Activated CD4-positive, alpha-beta T cell treated with anti-CD3 and anti-CD28 coated beads, Interleukin-2, amount 50 U/mL, for 1 hour (primary cell): ENCODE results near the gene C1orf53.
"Not testable (repeated sequence)": the region's sequence is repeated elsewhere in the genome, so short reads cannot be mapped to it uniquely, and the experiment has no call there.

Experiments
- DNase-seq: peaks from one replicate; pipeline ENCODE4 v3.0.0-alpha.2; 2020

C1orf53 gene

DNA sequence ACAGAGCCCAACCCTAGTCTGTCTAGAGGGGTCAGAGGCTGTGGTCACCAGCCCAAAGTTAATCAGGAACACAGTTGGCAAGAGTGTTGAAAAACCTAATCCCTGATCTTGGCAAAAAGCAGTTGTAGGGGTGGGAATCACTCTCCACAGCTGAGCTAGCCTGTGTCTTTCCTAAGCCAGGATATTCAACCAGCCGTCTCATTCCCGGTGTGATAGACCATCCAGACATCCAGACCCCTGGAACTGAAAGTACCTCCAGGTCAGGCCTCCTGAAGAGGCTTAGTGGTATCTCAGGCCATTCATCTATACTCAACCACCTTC is 19.6 kb downstream of the C1orf53 start:
- no peak for DNase-seq

- DNase-seq, result no peak
These were observed 20.6 kb downstream of the C1orf53 start for GRCh38 chr1:197923038-197923437.

DNA sequence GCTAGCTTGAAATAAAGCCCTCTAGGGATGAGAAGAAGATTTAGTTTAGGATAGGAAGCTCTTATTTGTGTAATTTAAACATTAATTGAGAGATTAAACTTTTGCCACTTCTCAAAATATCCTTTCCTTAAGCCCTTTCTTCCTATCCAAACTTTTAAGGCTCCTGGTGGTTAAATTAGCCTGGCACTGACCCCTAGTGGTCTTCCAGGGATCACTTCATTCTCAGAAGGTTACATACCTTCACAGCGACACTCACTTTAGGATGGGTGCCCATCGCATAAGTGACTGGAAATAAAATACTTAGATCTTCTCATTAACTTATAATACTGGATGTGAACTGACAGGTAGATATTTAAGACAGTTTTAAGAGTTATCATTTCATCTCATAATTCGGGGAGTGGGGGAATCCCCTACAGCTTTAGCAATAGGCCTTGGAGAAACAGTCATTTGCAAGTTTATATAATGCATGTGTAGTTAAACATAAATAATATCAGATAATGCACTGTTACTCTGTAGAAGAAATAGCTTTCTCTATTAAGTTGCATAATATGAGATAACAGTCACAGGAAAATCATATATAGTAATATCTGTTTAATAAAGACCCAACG is 22.2 kb downstream of the C1orf53 start:
- no peak for DNase-seq

GRCh38 chr1:197927908-197928665 is 25.7 kb downstream of the C1orf53 start:
- no peak for DNase-seq

GRCh38 chr1:197928849-197929336 is 26.5 kb downstream of the C1orf53 start:
- DNase-seq, result no peak

GRCh38 chr1:197933016-197933415 is 30.6 kb downstream of the C1orf53 start:
- no peak for DNase-seq

DNA sequence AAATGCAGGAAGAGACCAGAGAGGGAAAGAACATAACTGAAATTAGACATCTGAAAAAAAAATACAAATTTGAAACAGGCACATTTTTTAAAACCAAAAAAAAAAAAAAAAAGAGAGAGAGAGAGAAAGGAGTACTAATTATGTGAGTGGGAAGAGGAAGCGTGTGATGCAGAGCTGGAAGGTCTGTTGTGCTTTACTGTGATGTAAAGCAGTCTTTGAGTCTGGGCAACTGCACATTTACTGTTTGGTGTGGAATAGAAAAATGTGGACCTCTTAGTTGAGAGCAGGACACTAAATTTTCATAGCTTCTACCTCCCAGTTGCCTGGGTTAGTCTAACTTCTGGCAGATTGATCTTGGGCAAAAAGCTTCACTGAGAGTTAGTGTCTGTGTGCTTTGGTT is 31.2 kb downstream of the C1orf53 start:
- no peak for DNase-seq

DNA sequence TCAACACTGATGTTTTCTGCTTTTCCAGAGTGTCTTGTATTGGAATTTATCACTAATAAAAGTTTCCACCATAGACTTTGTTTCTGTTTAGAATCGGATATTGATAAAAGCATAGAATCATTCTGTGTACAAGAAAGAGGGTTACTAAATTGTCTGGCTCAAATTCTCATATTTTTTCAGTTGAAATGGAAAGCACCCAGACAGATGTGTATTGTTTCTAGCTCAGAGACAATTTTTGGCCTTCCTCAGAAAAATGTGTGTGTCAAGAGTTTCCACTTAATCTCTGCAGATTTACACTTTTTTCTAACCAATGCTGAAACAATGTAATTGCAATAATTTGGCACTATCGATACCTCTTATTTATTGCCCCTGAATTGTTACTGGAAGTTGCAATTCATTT is 35.0 kb downstream of the C1orf53 start:
- no peak for DNase-seq

DNA sequence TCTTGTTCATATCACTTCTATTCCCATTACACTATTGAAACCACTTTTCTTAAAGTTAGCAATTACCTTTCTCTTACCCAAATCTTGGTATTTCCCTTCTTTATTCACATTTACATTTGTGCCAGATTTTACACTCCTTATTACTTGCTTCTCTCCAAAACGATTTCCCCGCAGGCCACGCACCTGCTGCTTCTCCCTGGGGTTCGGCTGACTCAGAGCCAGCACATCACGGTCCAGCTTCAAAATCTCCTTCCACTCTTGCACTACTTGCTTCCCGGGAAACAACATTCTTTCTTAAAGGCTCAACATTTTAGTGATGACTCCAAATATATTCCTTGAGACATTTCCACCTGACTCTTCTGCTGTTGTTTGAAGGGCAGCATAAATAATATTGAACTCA is 35.5 kb downstream of the C1orf53 start:
- DNase-seq, result no peak

- not testable (repeated sequence) for DNase-seq
These were observed 36.9 kb downstream of the C1orf53 start for GRCh38 chr1:197939159-197939980.

- DNase-seq, result no peak
These were observed 39.6 kb downstream of the C1orf53 start for GRCh38 chr1:197942042-197942441.

GRCh38 chr1:197944485-197944884 is 42.1 kb downstream of the C1orf53 start:
- no peak for DNase-seq

- DNase-seq, result no peak
These were observed 46.8 kb downstream of the C1orf53 start for GRCh38 chr1:197948926-197949899.

- no peak for DNase-seq
These were observed 48.7 kb downstream of the C1orf53 start for GRCh38 chr1:197951089-197951488.

DNA sequence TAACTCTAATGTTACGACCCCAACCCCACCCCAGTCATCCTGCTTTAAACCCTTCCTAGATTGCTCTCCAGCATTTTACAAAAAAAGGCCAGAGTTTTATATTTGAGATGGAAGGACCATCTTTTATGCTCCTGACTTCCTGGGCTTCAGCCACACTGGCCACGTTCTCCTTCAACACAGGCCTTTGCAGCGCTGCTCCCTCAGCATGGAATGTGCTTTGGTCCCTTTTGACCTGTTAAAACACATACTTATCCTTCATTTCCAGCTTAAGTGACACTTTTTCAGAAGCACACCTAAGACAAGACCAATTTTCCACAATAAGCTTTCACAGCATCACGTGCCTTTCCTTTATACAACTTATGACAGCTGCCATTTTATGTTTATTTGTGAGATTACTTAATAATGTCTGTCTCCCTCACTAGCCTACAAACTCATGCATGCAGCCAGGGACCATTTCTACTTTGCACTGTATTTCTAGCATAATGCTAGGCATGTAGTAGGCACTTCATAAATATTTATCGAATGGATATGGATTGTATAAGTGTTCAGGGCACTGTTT is 49.3 kb downstream of the C1orf53 start:
- no peak for DNase-seq

DNA sequence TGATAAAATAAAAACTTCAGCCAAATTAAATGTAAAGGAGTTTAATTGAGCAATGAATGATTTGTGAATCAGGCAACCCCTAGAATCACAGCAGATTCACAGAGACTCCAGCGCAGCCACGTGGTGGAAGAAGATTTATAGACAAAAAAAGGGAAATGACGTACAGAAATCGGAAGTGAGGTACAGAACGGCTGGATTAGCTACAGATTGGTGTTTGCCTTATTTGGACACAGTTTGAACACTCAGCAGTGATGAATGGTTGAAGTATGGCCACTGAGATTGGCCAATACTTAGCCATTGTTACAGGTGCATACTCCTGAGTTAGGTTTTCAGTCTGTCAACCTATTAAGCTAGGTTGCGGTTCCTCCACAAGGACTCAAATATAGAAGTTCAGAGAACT is 51.0 kb downstream of the C1orf53 start:
- DNase-seq, result not testable (repeated sequence)

DNA sequence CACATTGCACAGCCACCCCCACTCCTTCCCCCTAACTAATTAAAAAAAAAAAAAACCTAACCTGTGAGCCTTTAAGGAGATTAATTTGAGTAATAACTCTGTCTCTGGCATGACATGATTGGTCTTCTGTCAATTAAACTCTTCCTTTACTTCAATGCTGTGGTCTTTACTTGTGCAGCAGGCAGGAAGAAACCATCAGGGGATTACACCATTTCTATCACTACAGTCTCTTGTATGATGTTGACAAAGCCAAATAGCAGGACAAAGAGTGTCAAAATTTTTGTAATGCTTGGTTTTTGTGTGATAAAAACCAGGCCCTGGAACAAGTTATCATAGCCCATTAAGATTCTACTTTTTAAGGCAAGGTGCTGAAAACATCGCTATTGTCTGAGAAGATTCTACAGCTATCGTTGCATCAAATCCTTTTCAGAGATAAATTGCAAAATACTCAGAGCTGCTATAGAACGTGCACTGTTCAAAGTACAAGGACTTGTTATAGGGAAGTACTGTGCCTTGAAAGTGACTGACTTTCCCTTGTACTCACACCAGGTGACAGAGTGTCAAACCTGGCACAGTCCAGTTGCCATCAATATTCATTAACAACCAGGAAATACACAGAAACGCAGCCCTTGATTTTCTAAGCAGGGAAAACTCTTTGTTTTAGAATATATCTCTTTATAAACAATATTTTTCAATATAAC is 52.4 kb downstream of the C1orf53 start:
- DNase-seq, result no peak

DNA sequence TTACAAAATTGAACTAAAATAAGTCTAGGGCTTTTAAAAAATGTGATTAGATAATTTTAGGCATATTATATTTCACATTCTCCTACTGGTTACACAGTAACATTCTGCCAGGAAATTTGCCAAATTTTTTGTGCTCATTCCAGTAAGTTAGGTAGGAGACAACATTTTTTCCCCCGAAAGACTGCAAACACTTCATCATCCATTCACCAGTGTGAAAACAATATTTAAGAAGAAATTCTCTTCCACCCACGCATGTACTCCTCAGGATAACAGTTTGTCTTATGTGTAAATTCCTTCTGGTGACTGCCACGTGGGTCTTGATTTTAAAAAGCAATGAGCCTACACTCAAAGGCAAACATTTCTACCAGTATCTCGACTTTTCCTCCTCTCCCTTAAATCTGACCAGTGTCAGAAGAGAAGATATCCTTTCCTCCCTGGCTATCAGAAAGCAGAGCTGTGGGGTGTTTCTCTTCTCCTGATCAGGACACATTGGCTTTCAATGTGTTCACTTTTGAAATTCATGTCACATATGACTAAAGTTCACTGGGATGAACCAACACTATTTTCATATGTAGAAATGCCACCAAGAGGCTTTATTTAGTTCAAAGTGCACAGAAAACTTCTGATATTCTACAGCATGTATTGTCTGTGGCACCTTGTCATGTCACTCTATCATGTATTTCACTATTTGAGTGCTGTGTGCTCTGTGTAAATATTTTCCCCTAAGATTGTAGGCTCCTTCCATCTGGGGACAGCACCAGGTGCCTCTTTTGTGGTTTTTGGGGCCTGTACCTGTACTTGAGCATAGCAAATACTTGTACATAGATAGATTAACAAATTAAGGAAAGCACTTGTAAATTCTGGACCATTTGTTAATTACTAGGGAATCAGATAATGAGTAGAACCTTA is 53.3 kb downstream of the C1orf53 start:
- DNase-seq, result no peak
